ENCODE measurements around the gene C19orf25.
"Not testable (repeated sequence)": the region's sequence is repeated elsewhere in the genome, so short reads cannot be mapped to it uniquely, and the experiment has no call there.

C19orf25 gene

DNA sequence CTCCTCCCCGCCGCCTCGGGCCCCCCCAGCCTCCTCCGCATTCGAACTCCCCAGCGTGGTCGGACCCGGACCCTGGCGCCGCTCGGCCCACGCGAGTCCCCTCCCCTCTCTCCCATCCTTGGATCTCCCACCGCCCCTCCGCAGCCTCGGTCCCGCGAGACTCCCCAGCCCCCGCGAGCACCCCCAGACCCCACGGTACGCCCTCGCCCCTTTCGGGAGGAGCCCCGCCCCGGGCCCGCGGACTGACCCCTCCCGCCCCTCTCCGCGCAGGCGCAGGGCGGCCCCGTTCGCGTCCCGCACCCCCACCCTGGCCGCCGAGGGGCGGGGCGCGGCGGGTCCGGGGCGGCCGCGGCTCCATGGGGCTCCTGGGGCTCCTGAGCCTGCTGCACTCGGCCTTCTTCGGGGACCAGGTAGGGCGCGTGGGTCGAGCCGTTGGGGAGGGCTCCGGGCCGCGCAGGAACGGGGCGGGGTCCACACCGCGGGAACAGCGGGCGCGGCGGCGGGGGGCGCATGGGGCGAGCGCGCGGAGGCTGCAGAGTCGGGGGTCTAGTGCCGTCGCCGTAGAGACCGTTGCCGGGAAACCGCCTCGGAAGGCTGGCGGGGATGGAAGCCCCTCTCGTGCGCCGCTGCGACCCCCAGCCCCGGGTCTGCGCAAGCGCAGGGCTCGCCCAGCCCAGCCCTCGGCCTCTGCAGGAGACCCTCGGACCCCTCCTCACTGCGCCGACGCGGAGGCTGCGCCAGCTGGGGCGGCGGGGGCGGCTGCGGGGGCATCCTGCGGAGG, 32.9 kb downstream of the C19orf25 start:
- DNase-seq = no peak

DNA sequence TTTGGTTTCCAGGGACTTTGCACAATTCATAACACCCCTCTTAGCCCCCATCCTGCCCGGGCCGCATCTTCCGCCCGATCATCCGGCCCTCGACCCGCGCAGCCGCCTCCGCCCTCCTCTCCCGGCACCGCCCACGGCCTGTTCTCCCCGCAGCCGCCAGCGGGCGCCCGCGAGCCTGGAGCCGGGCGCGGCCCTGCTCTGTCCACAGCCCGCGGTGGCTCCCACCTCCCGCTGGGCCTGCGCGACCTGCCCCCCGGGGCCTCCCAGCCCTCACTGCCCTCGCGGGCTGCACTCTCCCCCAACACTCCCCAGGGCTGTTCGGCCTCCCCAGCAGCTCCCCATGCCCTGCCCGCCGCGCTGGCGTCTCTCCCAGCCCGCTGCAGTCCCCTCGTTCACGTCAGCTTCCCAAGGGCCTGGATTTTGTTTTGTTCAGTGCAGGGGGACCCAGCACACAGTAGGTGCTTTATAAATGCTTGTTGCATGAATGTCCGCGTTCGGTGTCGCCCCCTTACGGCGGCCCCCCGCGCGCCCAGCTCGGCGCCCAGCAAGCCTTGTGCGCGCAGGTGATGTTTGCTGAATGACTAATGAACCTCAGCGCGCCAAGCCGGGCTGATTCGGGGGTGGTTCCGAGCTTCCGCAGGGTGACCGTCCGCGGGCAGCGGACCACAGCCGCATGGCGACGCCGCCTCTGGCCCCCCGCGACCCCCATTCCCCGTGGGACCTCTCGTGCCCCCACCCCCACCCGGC, 33.7 kb downstream of the C19orf25 start:
- DNase-seq = peak; percentile 31

DNA sequence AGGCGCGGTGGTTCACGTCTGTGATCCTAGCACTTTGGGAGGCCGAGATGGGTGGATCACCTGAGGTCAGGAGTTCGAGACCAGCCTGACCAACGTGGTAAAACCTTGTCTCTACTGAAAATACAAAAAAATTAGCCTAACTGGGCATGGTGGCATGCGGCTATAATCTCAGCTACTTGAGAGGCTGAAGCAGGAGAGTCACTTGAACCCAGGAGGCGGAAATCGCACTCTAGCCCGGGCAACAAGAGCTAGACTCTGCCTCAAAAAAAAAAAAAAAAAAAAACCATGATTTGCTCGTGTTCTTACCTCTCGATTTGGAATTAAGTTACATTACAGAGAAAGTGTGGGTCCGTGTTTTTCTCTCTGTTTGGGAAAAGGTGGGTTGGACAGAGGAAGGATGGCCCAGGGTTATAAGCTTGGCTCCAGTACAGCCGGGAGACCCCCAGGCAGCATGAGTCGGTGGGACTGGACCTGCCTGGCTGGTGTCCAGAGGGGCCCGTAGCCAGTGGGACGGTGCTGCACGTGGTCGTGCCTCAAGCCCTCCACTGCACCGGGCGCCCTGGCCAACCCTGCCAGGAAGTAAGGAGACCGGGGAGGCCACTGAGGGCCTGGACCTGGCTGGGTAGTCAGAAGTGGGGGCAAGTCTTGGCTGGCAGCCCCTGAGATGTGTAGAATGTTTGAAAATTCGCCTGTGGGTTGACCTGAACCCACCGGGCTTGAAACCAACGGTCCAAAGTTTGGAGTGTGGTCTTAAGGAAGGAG, 37.2 kb downstream of the C19orf25 start:
- no peak for DNase-seq

DNA sequence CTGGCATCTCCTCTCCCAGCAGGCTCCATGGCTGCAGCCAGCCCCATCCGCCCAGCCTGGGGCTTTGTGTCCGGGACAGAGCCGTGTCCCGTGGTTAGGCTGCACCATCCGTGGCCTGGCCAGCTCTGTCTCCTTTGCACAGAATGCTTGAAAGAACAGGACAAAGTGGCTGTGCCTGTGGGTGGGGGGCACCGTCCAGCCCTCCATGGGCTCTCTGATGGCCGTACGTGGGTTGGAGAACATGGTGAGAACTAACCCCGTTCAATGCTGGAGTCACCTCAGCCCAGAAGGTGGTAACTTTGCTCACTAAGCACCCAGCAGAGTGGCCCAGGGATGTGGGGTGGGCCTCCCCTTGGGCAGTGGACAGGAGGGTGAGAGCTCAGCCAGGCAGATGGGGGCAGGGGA, 38.0 kb downstream of the C19orf25 start:
- no peak for DNase-seq

DNA sequence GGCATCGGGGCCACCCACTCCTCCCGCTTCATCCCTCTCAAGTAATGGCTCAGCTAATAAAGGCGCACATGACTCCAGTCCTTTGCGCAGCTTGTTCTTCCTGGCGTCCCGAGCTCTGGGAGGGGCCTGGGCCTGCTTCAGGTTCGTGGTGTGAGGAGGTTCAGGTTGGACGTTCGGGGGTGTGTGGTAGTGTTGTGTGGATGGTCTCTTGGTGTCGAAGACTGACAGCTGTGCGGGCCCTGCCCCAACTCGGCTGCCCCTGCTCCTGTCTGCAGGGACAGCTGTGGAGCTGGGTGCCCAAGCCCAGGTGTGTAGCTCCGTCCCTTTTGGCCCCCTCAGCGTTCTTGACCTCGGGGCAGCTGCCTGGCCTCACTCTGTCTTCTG, 38.6 kb downstream of the C19orf25 start:
- no peak for DNase-seq

DNA sequence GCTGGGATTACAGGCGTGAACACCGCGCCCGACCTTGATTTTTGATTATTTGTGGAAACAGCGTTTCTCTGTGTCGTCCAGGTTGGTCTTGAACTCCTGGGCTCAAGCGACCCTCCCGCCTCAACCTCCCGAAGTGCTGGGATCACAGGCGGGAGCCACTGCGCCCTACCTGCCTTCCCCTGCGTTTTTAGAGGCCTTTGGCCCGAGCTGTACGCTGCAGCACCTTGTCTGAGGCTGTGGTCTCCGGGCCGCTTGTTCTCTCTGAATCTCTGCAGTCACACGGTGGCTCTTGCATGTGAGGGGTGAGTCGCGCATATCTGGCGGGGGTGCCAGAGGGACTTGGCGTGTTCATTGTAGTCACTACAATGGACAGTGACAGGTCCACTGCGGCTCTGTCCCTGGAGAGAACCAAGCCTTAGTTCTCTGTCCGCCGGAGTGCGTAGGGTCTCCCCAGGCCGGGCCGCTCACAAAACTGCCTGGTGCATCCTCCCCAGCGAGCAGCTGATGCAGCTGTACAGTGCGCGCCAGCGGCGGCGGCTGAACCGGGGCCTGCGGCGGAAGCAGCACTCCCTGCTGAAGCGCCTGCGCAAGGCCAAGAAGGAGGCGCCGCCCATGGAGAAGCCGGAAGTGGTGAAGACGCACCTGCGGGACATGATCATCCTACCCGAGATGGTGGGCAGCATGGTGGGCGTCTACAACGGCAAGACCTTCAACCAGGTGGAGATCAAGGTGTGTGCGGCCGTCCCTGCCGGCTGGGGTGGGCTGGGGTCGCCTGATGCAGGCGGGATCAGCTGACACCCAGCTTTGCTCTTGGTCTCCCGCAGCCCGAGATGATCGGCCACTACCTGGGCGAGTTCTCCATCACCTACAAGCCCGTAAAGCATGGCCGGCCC, 39.2 kb downstream of the C19orf25 start:
- not testable (repeated sequence) for DNase-seq

DNA sequence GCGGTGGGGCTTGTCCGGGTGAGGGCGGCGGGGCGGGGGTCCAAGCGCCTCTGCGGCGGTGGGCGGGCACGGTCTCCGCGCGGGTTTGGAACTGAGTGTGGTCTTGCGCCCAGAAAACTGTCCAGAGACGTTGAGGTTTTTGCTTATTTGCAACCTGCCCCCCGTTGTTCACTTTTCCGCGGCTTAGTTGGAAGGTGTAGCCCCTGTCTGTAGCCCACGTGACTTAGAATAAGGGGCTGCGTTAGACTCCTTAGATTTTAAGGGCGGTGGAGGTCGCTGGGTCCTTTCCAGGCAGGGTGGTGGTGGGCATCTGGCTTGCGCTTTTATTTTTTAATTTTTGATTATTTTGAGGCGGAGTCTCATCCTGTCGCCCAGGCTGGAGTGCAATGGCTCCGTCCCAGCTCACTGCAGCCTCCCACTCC, 40.1 kb downstream of the C19orf25 start:
- no peak for DNase-seq

DNA sequence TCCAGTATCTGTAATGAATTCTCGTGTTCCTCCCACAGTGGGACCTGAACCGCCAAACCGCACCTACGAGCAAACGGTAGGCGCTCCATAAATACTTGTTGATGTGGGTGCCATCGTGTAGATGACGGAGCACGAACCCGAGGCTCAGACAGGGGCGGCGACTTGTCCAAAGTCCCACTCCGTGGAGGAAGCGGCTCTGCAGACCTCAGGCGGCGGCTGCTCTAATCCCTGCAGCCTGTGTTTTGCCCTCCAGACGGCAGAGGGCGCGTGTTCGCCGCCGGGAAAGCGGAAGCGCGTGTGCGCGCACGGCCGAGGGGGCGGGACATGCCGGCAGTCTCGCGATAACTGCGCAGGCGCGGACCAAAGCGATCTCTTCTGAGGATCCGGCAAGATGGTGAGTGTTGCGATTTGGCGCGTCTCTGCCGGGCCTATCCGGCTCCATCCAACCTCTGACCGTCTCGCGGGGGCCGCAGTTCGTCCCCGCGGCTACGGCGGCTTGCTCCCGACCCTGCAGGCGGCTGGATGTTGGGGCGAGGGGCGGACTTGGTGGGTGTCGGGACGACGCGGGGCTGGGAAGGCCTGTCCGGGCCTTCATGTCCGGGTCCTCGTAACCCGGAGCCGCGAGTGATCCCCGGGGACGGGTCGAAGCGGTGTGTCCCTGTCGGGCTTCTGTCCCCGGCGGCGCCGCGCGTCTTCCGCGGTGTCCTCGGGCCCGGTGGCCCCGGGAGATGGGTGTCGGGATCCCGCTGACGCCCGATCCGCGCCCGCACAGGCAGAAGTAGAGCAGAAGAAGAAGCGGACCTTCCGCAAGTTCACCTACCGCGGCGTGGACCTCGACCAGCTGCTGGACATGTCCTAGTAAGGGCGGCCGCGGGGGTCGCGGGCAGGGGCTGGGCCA, 40.7 kb downstream of the C19orf25 start, which contains the start of gene RPS15:
Gene RPS15, plus strand, starts transcription at position 362 of the 898 bp plus-strand sequence. Its CDS starts 30 bp downstream, at position 392.
- peak; percentile 92 for DNase-seq

DNA sequence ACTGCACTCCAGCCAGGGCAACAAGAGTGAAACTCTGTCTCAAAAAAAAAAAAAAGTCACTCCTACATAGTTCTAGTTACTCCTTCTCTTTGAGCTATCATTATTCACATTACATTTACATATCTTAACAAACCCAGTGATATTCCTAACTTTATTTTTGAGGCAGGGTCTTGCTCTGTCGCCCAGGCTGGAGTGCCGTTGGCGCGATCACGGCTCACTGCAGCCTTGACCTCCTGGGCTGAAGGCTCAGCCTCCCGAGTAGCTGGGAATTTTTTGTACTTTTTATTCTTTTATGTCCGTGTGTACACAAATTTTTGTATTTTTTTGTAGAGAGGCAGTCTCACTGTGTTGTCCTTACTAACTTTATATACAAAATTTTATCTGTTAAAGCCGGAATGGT, 41.4 kb downstream of the C19orf25 start:
- DNase-seq = no peak

DNA sequence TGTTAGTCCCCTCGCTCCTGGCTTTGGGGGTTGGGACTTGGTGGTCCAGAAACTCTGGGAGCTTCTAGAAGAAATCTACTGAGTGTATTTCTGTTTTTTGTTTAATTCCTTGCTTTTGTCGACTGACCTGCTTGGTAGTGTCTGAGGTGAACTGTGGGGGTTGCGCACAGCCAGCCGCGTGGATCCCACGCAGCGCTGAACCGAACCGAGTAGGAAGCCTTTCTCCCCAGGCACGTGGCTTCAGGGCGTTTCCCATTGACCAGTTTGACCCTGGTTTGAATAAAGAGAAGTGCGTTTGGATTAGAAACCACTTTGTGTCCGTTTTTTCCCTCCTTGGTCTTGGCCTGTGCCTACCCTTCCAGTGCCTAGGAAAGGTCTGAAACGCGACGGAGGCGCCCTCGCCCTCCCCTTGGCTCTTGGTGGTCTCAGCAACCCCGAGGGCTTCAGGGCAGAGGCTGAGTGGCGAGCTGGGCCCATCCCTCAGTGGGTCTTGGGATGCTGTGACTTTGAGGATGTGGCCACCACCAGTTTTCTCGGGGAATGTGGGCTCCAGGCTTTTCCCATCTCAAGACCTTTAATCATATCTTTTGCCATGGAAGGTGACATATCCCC, 43.5 kb downstream of the C19orf25 start:
- DNase-seq = no peak

DNA sequence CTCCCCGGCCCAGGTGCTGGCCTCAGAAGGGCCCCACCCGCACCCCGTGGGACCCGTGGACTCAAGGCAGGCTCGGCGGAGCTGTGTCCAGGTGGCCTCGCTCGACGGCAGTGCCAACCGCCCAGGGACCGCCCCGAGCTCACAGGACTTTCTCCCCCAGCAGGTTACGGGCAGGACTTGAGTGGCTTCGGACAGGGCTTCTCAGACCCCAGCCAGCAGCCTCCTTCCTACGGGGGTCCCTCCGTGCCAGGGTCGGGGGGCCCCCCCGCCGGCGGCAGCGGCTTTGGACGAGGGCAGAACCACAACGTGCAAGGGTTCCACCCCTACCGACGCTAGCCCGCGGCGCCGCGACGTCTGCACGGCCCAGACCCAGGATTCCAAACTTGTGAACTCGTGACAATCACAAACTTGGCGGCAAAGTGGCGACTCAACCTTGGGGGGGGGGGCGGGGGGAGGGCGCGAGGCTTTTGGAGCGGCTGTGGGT, 44.4 kb downstream of the C19orf25 start:
- no peak for DNase-seq

DNA sequence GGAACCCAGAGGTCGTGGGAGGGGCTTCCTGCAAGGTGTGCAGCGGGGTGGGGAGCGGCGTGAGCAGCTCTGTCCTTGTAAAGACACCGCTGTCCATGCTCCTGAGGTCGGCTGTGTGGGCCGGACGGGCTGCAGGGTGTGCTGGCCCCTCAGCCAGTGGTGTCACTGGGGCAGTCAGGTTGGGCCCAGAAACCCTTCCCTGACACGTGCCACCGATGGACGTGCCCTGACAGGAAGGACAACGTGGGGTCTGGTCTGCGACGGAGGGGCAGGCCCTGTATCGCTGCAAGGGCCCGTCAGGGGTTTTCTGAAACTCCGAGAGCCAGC, 45.0 kb downstream of the C19orf25 start:
- DNase-seq = no peak

DNA sequence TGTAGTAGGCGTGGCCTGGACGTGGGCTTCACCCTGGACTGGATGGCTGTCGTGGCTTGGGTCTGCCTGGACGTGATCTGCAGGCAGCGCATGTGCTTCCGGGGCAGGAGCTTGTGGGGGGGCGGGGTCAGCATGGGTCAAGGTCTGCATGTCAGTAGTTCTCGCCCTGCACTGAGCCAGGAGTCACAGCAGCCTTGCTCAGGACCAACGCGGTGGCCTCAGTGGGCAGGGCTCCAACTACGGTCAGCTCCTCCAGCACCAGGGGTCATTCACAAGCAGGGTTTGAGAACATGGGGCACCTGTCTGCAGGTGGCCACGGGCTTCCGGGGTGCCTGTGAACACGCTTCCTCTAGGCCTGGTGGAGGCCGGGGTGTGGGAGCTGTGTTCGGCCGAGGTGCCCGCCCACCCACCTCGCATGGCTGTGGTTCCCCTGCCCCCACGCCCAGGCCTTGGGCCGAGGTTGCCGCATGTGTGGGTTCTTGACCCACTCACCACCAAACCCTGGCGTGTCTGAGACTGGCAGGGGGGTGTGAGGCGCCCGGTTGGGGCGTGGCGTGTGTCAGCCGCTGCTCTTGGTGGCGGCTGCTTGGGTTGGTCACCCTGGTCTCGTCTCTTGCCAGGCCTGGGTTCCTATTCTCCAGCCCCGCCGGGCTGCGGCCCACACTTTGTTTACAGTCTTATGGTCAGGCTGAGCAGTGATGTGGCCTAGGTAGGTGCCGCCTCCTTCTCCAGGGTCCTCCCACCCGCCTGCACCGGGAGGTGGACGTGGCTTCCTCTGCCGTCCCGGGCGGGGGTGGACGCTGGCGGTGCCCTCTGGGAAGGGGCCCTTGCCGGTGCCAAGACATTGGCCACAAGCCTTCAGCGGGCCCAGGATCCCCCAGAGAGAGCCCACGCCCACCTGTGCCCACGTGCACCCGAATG, 45.6 kb downstream of the C19orf25 start:
- DNase-seq = no peak

DNA sequence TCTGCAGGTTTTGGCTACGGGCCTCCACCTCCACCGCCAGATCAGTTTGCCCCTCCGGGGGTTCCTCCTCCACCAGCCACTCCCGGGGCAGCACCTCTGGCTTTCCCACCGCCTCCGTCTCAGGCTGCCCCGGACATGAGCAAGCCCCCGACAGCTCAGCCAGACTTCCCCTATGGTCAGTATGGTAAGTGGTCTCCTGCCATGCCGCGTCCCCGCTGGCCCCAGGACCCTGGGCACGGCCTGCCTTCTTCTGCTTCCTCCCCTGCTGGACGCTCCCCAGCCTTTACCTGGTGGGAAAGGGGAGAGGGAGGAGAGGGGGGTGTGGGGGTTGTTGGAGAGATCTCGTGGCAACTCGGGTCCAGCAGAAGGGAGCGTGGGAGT, 46.5 kb downstream of the C19orf25 start:
- DNase-seq = no peak

DNA sequence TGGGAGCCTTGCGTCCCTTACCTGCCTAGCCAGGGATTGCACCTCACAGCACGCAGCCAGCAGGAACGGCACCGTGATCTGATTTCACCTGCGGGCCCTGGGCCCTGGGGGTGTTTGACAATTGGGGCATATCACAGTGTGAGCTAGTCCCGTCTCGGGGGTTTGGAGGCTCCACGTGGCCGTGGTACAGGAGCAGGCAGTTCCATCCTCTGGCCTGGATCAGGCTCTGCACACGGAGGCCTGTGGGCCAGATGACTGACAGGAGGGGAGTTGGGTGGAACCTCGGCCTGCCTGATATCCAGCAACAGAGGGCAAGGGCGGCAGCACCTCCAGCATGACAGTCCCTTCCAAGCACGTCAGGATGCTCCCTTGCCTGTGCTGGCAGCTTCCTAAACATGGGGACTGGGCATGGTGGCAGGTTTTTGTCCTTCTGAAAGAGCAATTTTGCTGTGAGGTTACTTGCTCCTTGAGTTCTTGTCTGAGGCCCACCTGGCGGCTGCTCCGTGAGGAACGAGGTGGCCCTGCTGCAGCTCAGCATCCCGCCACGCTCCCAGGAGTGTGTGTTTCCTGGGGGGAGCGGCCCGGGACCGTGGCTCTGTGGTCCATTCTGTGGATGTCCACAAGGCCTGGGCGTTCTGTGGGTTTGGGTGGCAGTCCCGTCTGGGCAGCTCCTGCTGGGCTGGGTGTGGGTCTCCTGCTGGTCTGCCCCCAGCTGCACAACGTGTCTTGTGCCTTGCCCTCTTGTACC, 47.1 kb downstream of the C19orf25 start:
- no peak for DNase-seq

DNA sequence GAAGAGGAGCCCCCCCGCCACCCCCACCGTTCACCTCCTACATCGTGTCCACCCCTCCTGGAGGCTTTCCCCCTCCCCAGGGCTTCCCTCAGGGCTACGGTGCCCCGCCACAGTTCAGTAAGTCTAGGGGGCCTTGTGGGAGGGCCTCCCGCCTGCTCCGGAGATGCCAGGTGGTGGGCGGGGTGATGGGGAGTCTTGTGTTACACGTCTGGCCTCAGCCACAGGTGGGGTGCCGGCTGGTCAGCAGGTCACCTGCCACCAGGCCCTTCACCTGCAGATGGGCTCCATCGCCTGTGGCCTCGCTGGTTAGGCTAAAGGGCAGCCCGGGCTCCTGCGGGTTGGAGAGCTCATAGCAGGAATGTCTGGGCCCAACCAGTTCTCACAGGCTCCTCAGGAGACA, 48.8 kb downstream of the C19orf25 start:
- no peak for DNase-seq

DNA sequence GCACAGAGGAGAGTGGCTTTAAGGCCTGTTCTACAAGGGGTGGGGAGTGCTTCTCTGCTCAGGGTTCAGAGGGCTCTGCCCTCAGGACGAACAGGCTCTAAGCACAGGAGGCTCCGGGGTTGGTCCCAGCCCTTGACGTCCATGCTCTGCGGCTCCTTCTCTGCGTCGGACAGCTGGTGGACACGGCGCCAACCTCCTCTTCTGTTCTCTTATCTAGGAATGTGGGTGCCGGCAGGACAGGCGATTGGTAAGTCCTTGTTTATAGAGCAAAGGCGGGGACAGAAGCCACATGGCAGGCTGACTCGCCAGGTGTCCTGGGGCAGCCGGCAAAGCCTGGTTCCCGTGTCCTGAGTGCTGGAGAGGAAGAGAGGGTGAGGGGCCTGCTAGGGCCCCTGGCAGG, 49.3 kb downstream of the C19orf25 start:
- DNase-seq = no peak

DNA sequence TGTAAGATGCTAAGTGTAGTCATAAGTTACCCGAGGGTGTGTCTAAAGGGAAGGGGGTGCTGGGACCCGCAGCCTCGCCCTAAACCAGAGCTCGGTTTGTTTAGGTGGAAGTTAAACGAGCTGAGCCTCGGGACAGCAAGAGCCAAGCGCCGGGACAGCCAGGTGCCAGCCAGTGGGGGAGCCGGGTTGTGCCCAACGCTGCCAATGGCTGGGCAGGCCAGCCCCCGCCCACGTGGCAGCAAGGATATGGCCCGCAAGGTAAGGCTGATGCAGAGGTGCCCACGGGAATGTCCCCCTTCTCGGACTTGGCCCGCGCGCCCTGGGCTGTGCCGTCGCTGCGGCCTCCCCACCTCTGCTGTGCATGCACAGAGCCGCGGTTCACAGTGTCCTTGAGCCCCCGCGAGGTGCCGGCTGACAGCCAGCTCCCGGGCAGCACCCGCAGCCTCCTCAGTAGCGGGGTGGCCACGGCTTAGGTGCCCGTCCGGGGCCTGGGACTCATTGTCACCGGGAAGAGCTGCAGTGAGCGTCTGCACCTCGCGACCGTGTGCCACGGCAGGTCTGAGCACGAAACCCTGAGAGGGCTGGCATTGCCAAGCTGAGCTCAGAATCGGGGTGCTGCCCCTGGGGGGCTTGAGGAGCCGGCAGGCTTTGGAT, 50.1 kb downstream of the C19orf25 start:
- no peak for DNase-seq

All from GDM1 (cell line).